Muscle of arm (tissue), 12 donors: ENCODE measurements around the gene ESYT2. TPM values are rescaled to one million over a fixed set of nuclear protein-coding genes. Genes with fewer than 3 reads are reported as not detected.
"Not testable (repeated sequence)": the region's sequence is repeated elsewhere in the genome, so short reads cannot be mapped to it uniquely, and the experiment has no call there.

Source experiments
- DNase-seq: peaks from one replicate; pipeline ENCODE4 v3.0.0-alpha.2; 2013
- polyA plus RNA-seq, 12 donors: library from polyadenylated mRNA; unstranded; fragments of 120-200 nt; gene quantifications; one replicate each; pipeline ENCODE4 v1.2.1, GENCODE V29; 2013; ENCODE audit not compliant: insufficient read length in 12 of 12

The ESYT2 gene
- polyA plus RNA-seq, 12 donors, result 31.1 to 45.5 (median 35.3) TPM; not detected in 1

DNA sequence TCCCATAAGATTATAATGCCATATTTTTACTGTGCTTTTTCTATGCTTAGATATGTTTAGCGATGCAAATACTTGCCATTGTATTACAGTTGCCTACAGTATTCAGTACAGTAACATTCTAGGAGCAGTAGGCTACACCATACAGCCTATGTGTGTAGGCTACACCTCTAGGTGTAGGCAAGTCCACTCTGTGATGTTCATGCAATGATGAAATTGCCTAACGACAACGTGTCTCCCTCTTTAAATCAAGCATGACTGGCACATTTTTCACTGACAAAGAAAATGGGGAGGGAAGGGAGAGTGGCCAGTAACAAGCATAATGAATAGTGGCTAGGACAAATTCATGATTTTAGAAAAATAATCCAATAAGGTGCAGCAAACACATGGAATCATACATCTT, 126.4 kb downstream of the ESYT2 start:
- DNase-seq, result no peak

- no peak for DNase-seq
These were observed 127.1 kb downstream of the ESYT2 start for GRCh38 chr7:158702196-158702595.

GRCh38 chr7:158700008-158700407, 129.3 kb downstream of the ESYT2 start:
- no peak for DNase-seq

- no peak for DNase-seq
These were observed 130.0 kb downstream of the ESYT2 start for GRCh38 chr7:158699341-158699740.

- DNase-seq, result no peak
These were observed 130.6 kb downstream of the ESYT2 start for GRCh38 chr7:158698657-158699195.

- DNase-seq, result not testable (repeated sequence)
These were observed 131.7 kb downstream of the ESYT2 start for GRCh38 chr7:158697597-158697996.

DNA sequence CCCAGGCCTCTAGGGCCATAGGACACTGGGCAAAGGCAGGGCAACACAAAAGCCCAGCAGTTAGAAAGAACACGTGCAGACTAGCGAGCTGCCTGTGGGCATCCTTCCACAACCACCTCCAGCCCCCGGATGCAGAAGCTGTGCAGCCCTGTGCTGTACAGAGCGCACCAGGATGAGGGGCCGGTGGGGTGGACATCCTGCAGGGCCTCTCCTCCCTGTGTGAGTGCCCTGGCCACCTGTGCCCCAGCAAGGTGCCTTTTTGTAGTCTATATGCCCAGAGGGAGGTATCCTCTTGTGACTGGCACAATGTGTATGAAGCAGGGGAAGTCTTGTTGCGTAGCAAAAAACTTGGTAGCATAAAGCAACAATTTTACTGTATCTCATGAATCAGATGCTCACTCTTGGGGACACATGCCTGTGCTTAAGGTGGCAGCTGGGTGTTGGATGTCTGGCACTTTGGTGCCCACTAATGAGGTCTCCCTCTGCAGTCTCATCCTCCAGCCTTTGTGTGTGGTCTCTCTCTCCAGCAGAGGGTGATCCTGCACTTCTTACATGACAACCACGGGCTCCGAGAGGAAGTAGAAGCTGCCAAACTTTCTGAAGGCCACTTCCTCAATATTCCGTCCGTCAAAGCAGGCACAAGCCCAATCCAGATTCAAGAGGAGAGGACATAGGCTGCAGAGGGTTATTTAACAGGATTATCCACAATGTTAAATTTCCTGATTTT, 133.4 kb downstream of the ESYT2 start:
- DNase-seq, result peak; percentile 55

DNA sequence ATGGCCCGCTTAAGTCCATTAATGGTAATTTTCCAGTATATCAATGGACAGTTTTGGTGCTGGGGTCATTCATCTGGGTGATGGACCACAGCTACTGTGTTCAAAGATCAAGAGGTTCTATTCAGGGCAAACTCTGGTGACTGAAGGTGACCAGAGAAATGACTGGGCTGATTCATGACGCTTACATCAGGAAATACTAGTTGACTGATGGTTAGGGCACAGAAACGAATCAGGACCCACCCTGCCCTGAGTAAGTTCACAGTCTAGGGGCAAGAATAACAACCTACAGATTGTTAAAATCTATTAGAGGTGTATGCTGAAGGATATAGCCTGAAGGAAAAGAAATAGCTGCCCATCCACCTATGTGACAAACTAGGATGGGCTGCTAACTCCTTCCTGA, 134.3 kb downstream of the ESYT2 start:
- no peak for DNase-seq

- no peak for DNase-seq
These were observed 134.7 kb downstream of the ESYT2 start for GRCh38 chr7:158694650-158695049.

- no peak for DNase-seq
These were observed 139.8 kb downstream of the ESYT2 start for GRCh38 chr7:158689488-158689887.

- DNase-seq, result no peak
These were observed 141.9 kb downstream of the ESYT2 start for GRCh38 chr7:158687406-158687805.

DNA sequence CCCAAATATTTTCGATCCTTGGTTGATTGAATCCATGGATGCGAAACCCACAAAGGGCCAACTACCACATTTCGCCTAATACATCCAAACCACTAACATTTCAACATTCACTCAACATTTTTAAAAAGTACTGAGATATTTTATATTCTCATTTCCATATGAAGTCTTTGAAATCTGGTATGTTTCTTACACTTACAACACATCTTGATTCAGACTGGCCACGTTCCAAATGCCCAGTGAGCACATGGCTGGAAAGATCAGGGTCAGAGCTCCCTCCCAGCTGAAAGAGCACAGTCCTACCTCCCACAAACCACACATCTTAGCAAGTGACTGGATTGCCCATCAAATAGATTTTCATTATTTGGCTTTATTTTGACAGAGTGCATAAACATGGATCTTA, 143.6 kb downstream of the ESYT2 start:
- DNase-seq, result no peak

GRCh38 chr7:158684329-158684728, 145.0 kb downstream of the ESYT2 start:
- DNase-seq, result no peak

DNA sequence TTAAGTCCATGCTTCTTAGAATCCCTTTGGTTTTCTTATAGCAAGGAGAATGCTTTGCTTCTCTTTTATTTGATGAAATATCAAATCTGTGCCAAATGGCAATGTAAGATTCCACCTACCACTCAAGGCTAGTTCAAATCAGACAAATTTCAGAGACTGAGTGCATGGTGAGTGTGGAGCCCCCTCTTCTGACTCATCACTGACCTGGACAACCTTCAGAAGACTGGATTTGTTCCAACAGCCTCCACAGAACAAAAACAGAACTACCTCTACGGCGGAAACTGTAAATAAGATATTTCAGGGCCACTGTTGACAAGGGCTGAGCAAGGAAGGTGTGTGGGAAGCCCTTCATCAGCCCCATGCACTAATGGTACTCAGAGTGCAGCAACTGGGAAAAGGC, 145.8 kb downstream of the ESYT2 start:
- DNase-seq, result no peak

GRCh38 chr7:158682456-158682855, 146.9 kb downstream of the ESYT2 start:
- no peak for DNase-seq

Other genes with a start within 250 kb of the ESYT2 start
- 1 to 10 TPM in 11 of 12 donors, not detected in 1; 1.6 to 8.7 (median 2.3) TPM for gene PTPRN2, start 241.7 kb downstream of the ESYT2 start, polyA plus RNA-seq
- gene NCAPG2, start 124.7 kb downstream of the ESYT2 start, polyA plus RNA-seq, result 10 to 100 TPM in 11 of 12 donors, not detected in 1; 10.1 to 20.7 (median 15.1) TPM
- 10 to 100 TPM in 11 of 12 donors, not detected in 1; 12.7 to 42.0 (median 17.6) TPM for gene DYNC2I1, start 27.0 kb upstream of the ESYT2 start, polyA plus RNA-seq